GM12878 (cell line): Measurements from ENCODE around the gene RAC3. TPM values are rescaled to one million over a fixed set of nuclear protein-coding genes. Genes with fewer than 3 reads are reported as not detected.

Experiments used
- ATAC-seq: fragments of 200-7000 bp; cut with Tn5 transposase; 3 replicates; pipeline ENCODE4 v1.9.1; 2020; ENCODE audit warnings: mild to moderate bottlenecking, moderate library complexity
- BruUV-seq: library from RNA; stranded (reverse); fragments of 400-500 nt; replicated peaks from 2 replicates; lab custom pipeline; 2021; lab: Mats Ljungman, UMichigan
- CTCF ChIA-PET: fragments of 300-600 bp; sonication (Branson Sonifier 250); formaldehyde crosslinking; extraction: SDS; loops from one replicate; lab custom pipeline; 2021; ENCODE audit warnings: inconsistent platforms; lab: Yijun Ruan, JAX
- POLR2A ChIA-PET: fragments of 350-600 bp; formaldehyde crosslinking; extraction: SDS; loops from one replicate; lab custom pipeline; 2021; ENCODE audit warnings: inconsistent platforms; lab: Charles Lee
- RAD21 ChIA-PET: fragments of 300-600 bp; sonication (Branson Sonifier 250); formaldehyde crosslinking; loops from one replicate; lab custom pipeline; 2023; ENCODE audit warnings: antibody characterized with exemption; ENCODE audit not compliant: unreplicated experiment; lab: Charles Lee
- SMC1A ChIA-PET: fragments of 300-600 bp; sonication (Branson Sonifier 250); formaldehyde crosslinking; loops from one replicate; lab custom pipeline; 2023; ENCODE audit not compliant: unreplicated experiment, uncharacterized antibody; lab: Charles Lee
- DNase-seq: peaks from one replicate; pipeline ENCODE4 v3.0.0-alpha.2; 2011; ENCODE audit warnings: low read depth, low spot score
- FAIRE-seq: peaks from 3 replicates; lab custom pipeline; 2011; peaks lifted over from hg19 to GRCh38; lab: Jason Lieb, UNC
- H2AFZ ChIP-seq: 2 replicates; pipeline ENCODE4 v1.6.0; 2011; ENCODE audit warnings: low read depth, low read length, control low read depth; ENCODE audit not compliant: control insufficient read depth
- H3K27ac ChIP-seq: 2 replicates; pipeline ENCODE4 v1.5.1; 2011; ENCODE audit warnings: control low read depth; ENCODE audit not compliant: control insufficient read depth, insufficient read depth
- H3K27me3 ChIP-seq, 2 experiments: replicated peaks in 1 of 2; 2 replicates each; pipeline versions ENCODE4 v1.6.0 to v1.6.1; 2011; ENCODE audit warnings: low read length in 1 of 2; ENCODE audit not compliant: control insufficient read depth in 2 of 2, insufficient read depth in 2 of 2
- H3K36me3 ChIP-seq, 2 experiments: 2 replicates each; pipeline ENCODE4 v1.5.1; 2011; ENCODE audit warnings: low read length in 1 of 2; ENCODE audit not compliant: control insufficient read depth in 2 of 2, insufficient read depth in 2 of 2
- H3K4me1 ChIP-seq: 2 replicates; pipeline ENCODE4 v1.6.1; 2011; ENCODE audit warnings: mild to moderate bottlenecking, low read length, moderate library complexity, mixed read lengths; ENCODE audit not compliant: control insufficient read depth, insufficient read depth
- H3K4me2 ChIP-seq: 2 replicates; pipeline ENCODE4 v1.6.0; 2011; ENCODE audit warnings: control low read depth; ENCODE audit not compliant: control insufficient read depth, insufficient read depth
- H3K4me3 ChIP-seq: fragments of 200-600 bp; sonication (generic); 2 replicates; pipeline ENCODE4 v1.5.1; 2016
- H3K79me2 ChIP-seq: 2 replicates; pipeline ENCODE4 v1.6.0; 2011; ENCODE audit warnings: low read length; ENCODE audit not compliant: control insufficient read depth, insufficient read depth
- H3K9ac ChIP-seq: 2 replicates; pipeline ENCODE4 v1.8.0; 2011; ENCODE audit warnings: low read length, control low read depth, mixed read lengths; ENCODE audit not compliant: control insufficient read depth, insufficient read depth
- H3K9me3 ChIP-seq: replicated peaks from 3 replicates; pipeline ENCODE4 v1.5.1; 2011; ENCODE audit warnings: mild to moderate bottlenecking, low read length; ENCODE audit not compliant: control insufficient read depth, insufficient read depth
- H4K20me1 ChIP-seq: 2 replicates; pipeline ENCODE4 v1.6.0; 2011; ENCODE audit not compliant: control insufficient read depth, insufficient read depth
- ATF7 ChIP-seq: fragments of 450-650 bp; IDR thresholded peaks from 2 replicates; pipeline ENCODE4 v1.6.1; 2016; ENCODE audit warnings: low read depth, mild to moderate bottlenecking
- CEBPB ChIP-seq, 2 experiments: fragments of 150-350 bp in 1 of 2; IDR thresholded peaks; 2 replicates each; pipeline ENCODE4 v1.6.1; 2012 to 2014; ENCODE audit warnings: low read depth in 2 of 2, low read length in 2 of 2, borderline replicate concordance in 1 of 2, inconsistent platforms in 1 of 2
- FOXM1 ChIP-seq: IDR thresholded peaks from 2 replicates; pipeline ENCODE4 v1.6.1; 2012; ENCODE audit warnings: low read depth, mild to moderate bottlenecking, inconsistent platforms, low read length, moderate library complexity
- GATAD2B ChIP-seq: fragments of 450-650 bp; conservative IDR thresholded peaks from 2 replicates; pipeline ENCODE4 v1.6.1; 2017; ENCODE audit warnings: low read depth, mild to moderate bottlenecking, moderate library complexity
- POLR2A ChIP-seq: IDR thresholded peaks from 2 replicates; pipeline ENCODE4 v1.6.1; 2011; ENCODE audit warnings: low read depth, mild to moderate bottlenecking, low read length
- POU2F2 ChIP-seq: IDR thresholded peaks from 3 replicates; pipeline ENCODE4 v1.6.1; 2011; ENCODE audit warnings: low read depth, mild to moderate bottlenecking, low read length, borderline replicate concordance
- SIN3A ChIP-seq: IDR thresholded peaks from 2 replicates; pipeline ENCODE4 v1.6.1; 2012; ENCODE audit warnings: low read depth, low read length, improper control_type of control experiment
- TBL1XR1 ChIP-seq: IDR thresholded peaks from 2 replicates; pipeline ENCODE4 v1.6.1; 2012; ENCODE audit warnings: low read depth, low read length, improper control_type of control experiment
- WGBS: methylation state at CpG from one replicate; pipeline ENCODE4 v1.1.6; 2016; ENCODE audit warnings: low lambda C conversion rate; ENCODE audit not compliant: insufficient replicate concordance, insufficient coverage; ENCODE audit errors: missing lambda C conversion rate; 5-methylcytosine and 5-hydroxymethylcytosine counted together
- in situ Hi-C: fragments of 300-500 bp; cut with MboI; formaldehyde crosslinking; loops from 9 replicates; pipeline ENCODE4 v1.14.3; 2018; ENCODE audit warnings: mixed read lengths
- intact Hi-C: fragments of 100-400 bp; cut with micrococcal nuclease; formaldehyde crosslinking; loops from one replicate; pipeline ENCODE4 v1.14.2; 2022; ENCODE audit not compliant: unreplicated experiment
- polyA plus RNA-seq, 11 experiments: library from polyadenylated mRNA; depleted of rRNA in 4 of 11; unstranded in 6 of 11; stranded (reverse) in 5 of 11; fragments of >200 nt; fragmentation: Nextera tagmentation in 4 of 11; fragmentation: Illumina TruSeq in 1 of 11; extraction: Ambion mirVana in 4 of 11; extraction: Trizol in 1 of 11; gene quantifications; 1 replicate in 1 of 11; 2 replicates in 10 of 11; pipeline versions ENCODE4 v1.2.1 to v1.2.3, GENCODE V29; 2011 to 2016; ENCODE audit warnings: inconsistent platforms in 2 of 11, missing spikeins in 2 of 11, low read depth in 1 of 11
- total RNA-seq, 4 experiments: library from RNA; depleted of rRNA in 3 of 4; stranded (reverse); fragments of >200 nt in 3 of 4; fragmentation: Illumina TruSeq in 1 of 4; extraction: Trizol in 1 of 4; gene quantifications; 2 replicates each; pipeline versions ENCODE4 v1.2.1 to v1.2.3, GENCODE V29; 2013 to 2021
- TF ChIP-seq, protein P1 (sequence below): fragments of 450-650 bp; IDR thresholded peaks from 2 replicates; pipeline ENCODE4 v1.6.1; 2016; ENCODE audit warnings: mild to moderate bottlenecking, moderate library complexity, borderline replicate concordance
- TF ChIP-seq, protein P2 (sequence below): fragments of 450-650 bp; IDR thresholded peaks from 2 replicates; pipeline ENCODE4 v1.6.1; 2017; ENCODE audit warnings: borderline replicate concordance

RAC3 gene
- total and polyA plus RNA-seq, 10 of the 15 experiments (the other 5 are each of a cell fraction or from before 2014, with no cell fraction given), result 0.11 to 32.9 (median 6.7) TPM

DNA sequence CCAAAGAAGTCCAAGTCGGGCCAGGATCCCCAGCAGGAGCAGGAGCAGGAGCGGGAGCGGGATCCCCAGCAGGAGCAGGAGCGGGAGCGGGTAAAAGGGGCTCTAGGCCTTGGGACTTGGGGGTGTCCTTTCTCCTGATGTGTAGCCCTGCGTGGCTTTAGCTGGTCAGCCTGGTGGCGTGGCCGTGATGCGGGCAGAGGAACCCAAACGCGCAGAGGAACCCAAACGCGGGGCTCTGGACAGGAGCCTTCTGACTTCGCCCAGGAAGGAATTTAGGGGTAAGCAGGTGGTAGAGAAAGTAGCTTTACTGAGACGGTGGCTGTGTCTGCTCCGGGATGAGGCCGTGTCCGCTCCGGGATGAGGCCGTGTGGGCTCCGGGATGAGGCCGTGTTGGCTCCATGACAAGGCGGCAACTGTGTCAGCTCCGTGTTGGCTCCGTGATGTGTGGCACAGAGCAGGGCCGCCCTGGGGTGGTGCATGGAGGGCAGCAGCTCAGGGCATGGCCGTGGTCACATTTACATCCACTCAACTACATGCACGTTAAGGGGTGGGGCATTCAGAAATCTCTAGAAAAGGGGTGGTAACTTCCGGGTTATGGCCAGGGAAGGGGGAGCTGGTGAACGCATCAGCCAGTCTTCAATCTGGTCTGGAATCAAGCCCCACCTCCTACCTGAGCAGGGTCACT, 34.6 kb upstream of the RAC3 start:
- no peak overlapping the region for H3K9ac ChIP-seq
- POLR2A ChIA-PET, result interaction anchor here (0.7 kb wide), 1 partner anchor 8 kb away, joined by 3 read pairs; no protein-coding TSS in a partner anchor
- H4K20me1 ChIP-seq, result no peaks in the 10 kb centered on the region
- no peaks in the 10 kb centered on the region for H3K4me1 ChIP-seq
- H3K36me3 ChIP-seq, result peaks cover 0 to 3% of the 10 kb centered on the region in 2 experiments; a peak in 3 of 4 replicates
- no peak overlapping the region for H3K4me2 ChIP-seq
- no peak overlapping the region for H3K27ac ChIP-seq
- no peak for ATAC-seq
- no peaks in the 10 kb centered on the region for H3K9me3 ChIP-seq
- RAD21 ChIA-PET, result interaction anchor here (1.0 kb wide), 1 partner anchor 26 kb away, joined by 3 read pairs; the partner anchor contains the start of genes CENPX and LRRC45
- H3K27me3 ChIP-seq, result no peaks in the 10 kb centered on the region
- in situ Hi-C loops, result no loop called here
- TSS peak; percentile 26 for BruUV-seq
- TF ChIP-seq TBL1XR1, result no peak
- no peak for TF ChIP-seq SIN3A
- 0 out of 2 replicates have a peak, but pooled peaks have one; percentile 20 for TF ChIP-seq POLR2A
- intact Hi-C loops, result no loop called here
- WGBS, result 91% methylated on average over 27 of the region's 30 CpGs
- no peaks in the 10 kb centered on the region for H3K79me2 ChIP-seq
- no peak for DNase-seq
- SMC1A ChIA-PET, result interaction anchor here (0.6 kb wide), 2 partner anchors 42 to 345 kb away, joined by 3 to 4 read pairs; no protein-coding TSS in a partner anchor
- no peak for FAIRE-seq
- H3K4me3 ChIP-seq, result no peak overlapping the region
- CTCF ChIA-PET, result interaction anchor here (0.6 to 0.7 kb wide), 2 partner anchors 181 to 189 kb away, joined by 3 to 4 read pairs; no protein-coding TSS in a partner anchor
- H2AFZ ChIP-seq, result no peak overlapping the region

DNA sequence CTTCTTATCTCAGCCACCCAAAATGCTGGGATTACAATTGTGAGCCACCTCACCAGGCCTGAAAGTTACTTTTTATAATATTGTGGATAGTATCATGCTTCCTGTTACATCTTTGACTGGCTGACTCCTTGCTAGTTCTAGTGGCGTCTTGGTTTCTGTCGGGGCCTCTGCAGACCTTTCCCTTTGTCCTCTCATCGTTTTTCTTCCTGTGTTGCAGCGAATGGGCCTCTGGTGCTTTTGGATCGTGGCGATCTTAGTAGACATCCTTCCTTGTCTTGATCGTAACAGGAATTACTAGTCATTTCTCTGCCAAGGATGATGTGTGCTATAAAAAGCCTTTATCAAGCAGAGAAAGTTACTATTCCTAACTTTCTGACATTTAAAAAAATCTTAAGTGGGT, 33.3 kb upstream of the RAC3 start:
- CTCF ChIA-PET, result interaction anchor here (1.3 kb wide), 1 partner anchor 23 kb away, joined by 3 read pairs; no protein-coding TSS in a partner anchor
- ATAC-seq, result no peak
- SMC1A ChIA-PET, result no interaction called here
- POLR2A ChIA-PET, result no interaction called here
- no peak overlapping the region for H3K27ac ChIP-seq
- WGBS, result 89% methylated on average over 7 of the region's 7 CpGs
- no peak for DNase-seq
- no peak overlapping the region for H3K4me2 ChIP-seq
- H3K9me3 ChIP-seq, result no peaks in the 10 kb centered on the region
- H3K4me3 ChIP-seq, result no peak overlapping the region
- H3K9ac ChIP-seq, result no peak overlapping the region
- H4K20me1 ChIP-seq, result no peaks in the 10 kb centered on the region
- no peak overlapping the region for H2AFZ ChIP-seq
- FAIRE-seq, result no peak
- no peaks in the 10 kb centered on the region for H3K79me2 ChIP-seq
- peaks cover 0 to 3% of the 10 kb centered on the region in 2 experiments; a peak in 3 of 4 replicates for H3K36me3 ChIP-seq
- intact Hi-C loops, result no loop called here
- in situ Hi-C loops, result no loop called here
- RAD21 ChIA-PET, result no interaction called here
- BruUV-seq, result no TSS peak
- H3K27me3 ChIP-seq, result no peaks in the 10 kb centered on the region
- no peaks in the 10 kb centered on the region for H3K4me1 ChIP-seq
- TF ChIP-seq, protein P1, sequence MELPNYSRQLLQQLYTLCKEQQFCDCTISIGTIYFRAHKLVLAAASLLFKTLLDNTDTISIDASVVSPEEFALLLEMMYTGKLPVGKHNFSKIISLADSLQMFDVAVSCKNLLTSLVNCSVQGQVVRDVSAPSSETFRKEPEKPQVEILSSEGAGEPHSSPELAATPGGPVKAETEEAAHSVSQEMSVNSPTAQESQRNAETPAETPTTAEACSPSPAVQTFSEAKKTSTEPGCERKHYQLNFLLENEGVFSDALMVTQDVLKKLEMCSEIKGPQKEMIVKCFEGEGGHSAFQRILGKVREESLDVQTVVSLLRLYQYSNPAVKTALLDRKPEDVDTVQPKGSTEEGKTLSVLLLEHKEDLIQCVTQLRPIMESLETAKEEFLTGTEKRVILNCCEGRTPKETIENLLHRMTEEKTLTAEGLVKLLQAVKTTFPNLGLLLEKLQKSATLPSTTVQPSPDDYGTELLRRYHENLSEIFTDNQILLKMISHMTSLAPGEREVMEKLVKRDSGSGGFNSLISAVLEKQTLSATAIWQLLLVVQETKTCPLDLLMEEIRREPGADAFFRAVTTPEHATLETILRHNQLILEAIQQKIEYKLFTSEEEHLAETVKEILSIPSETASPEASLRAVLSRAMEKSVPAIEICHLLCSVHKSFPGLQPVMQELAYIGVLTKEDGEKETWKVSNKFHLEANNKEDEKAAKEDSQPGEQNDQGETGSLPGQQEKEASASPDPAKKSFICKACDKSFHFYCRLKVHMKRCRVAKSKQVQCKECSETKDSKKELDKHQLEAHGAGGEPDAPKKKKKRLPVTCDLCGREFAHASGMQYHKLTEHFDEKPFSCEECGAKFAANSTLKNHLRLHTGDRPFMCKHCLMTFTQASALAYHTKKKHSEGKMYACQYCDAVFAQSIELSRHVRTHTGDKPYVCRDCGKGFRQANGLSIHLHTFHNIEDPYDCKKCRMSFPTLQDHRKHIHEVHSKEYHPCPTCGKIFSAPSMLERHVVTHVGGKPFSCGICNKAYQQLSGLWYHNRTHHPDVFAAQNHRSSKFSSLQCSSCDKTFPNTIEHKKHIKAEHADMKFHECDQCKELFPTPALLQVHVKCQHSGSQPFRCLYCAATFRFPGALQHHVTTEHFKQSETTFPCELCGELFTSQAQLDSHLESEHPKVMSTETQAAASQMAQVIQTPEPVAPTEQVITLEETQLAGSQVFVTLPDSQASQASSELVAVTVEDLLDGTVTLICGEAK, result no peak
- no peak for TF ChIP-seq POU2F2
- TF ChIP-seq, protein P2, sequence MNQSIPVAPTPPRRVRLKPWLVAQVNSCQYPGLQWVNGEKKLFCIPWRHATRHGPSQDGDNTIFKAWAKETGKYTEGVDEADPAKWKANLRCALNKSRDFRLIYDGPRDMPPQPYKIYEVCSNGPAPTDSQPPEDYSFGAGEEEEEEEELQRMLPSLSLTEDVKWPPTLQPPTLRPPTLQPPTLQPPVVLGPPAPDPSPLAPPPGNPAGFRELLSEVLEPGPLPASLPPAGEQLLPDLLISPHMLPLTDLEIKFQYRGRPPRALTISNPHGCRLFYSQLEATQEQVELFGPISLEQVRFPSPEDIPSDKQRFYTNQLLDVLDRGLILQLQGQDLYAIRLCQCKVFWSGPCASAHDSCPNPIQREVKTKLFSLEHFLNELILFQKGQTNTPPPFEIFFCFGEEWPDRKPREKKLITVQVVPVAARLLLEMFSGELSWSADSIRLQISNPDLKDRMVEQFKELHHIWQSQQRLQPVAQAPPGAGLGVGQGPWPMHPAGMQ, result no peak
- TF ChIP-seq GATAD2B, result no peak
- no peak for TF ChIP-seq FOXM1
- no peak for TF ChIP-seq CEBPB (IDR thresholded peaks at IDR 0.05; ENCODE audit: borderline replicate concordance in 1 of 2, low read depth in 2 of 2, low read length in 2 of 2)
- TF ChIP-seq ATF7, result no peak
